Prostate gland (tissue), 2 donors: ENCODE data around the gene AOC2.

Experiments used
- POLR2AphosphoS5 ChIP-seq: sonication (generic); formaldehyde crosslinking; IDR thresholded peaks from one replicate; pipeline ENCODE4 v1.6.1; 2017; ENCODE audit warnings: antibody characterized with exemption
- TF ChIP-seq, protein P1 (sequence below), 4 experiments: fragments of 200-600 bp in 2 of 4; fragments of 450-650 bp in 2 of 4; sonication (generic) in 2 of 4; IDR thresholded peaks; 1 replicate in 3 of 4; 2 replicates in 1 of 4; pipeline ENCODE4 v1.5.1; 2016 to 2019; ENCODE audit warnings: antibody characterized with exemption in 4 of 4, mild to moderate bottlenecking in 2 of 4, moderate library complexity in 2 of 4

DNA sequence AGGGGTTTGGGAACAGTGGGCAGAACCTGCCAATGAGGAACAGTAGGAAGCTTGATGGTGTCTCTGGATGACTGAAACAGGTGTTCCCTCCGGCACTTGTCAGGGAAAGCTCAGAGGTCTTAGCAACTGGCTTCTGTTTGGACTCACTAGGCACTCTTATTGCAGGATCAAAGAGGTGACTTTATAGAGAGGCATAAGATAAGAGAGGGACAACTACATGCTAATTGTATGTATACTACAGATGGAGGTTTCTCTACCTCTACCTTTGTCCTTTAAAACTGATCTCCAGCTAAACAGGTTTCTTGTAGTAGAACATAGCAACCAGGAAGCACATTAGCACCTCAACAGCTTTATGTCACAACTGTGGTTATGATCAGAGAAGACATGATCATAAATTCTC is 38.1 kb upstream of the AOC2 start:
- TF ChIP-seq, protein P1, sequence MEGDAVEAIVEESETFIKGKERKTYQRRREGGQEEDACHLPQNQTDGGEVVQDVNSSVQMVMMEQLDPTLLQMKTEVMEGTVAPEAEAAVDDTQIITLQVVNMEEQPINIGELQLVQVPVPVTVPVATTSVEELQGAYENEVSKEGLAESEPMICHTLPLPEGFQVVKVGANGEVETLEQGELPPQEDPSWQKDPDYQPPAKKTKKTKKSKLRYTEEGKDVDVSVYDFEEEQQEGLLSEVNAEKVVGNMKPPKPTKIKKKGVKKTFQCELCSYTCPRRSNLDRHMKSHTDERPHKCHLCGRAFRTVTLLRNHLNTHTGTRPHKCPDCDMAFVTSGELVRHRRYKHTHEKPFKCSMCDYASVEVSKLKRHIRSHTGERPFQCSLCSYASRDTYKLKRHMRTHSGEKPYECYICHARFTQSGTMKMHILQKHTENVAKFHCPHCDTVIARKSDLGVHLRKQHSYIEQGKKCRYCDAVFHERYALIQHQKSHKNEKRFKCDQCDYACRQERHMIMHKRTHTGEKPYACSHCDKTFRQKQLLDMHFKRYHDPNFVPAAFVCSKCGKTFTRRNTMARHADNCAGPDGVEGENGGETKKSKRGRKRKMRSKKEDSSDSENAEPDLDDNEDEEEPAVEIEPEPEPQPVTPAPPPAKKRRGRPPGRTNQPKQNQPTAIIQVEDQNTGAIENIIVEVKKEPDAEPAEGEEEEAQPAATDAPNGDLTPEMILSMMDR (IDR thresholded peaks at IDR 0.05) = no peak
- no peak for TF ChIP-seq POLR2AphosphoS5
